Daoy (cell line): ENCODE measurements around the gene SEC23A. TPM values are rescaled to one million over a fixed set of nuclear protein-coding genes. Genes with fewer than 3 reads are reported as not detected.
"Not testable (repeated sequence)": the region's sequence is repeated elsewhere in the genome, so short reads cannot be mapped to it uniquely, and the experiment has no call there.

Experiments used
- DNase-seq: peaks from one replicate; pipeline ENCODE4 v3.0.0-alpha.2; 2015; ENCODE audit warnings: low read depth
- total RNA-seq: library from RNA; depleted of rRNA; stranded (reverse); fragments of >200 nt; shearing (Covaris generic); gene quantifications from 2 replicates; pipeline ENCODE4 v1.2.3, GENCODE V29; 2014; rRNA removed

The SEC23A gene
- total RNA-seq: 146 and 190 TPM in 2 replicates

DNA sequence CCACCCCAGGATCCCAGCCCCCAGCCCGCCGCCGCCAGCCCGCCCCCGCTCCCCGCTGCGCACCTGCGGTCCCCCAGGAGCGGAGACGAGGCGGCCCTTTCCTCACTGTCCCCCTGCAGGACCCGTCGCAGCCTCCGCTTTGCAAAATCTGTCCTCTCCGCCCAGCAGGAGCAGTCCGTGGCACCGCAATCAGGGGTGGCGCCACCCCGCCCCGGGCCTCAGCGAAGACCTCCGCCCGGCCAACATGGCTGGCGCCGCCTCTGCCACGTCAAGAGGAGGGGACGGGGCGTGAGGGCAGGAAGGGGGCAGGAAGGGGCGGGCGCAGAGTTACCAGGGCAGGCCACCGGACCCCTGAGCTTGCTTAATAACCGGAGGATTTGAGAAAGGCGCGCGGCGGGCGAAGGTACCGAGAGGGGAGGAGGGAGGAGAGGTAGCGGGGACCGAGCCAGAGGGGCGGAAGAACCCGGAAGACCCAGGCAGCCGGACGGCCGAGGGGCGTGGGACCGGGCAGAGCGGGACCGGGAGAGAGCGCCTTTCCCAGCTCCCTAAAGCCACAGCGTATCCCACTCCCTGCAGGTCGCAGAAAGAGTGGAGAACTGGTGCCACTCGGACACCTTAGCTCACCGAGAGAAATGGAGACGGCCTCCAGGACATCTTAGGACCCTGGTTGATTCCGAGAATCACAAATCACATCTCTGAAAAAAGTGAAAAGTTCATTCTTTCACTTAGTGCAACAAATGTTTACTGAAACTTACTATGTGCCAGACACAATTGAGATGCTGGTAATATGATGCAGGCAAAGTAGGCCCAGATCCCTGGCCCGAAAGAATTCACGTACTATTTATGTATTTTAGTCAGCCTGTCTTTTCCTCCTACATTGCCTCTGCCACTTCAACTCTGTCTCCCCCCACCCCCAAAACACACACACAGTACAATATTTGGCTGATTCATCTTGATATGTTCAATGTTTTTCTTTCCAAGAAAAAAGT, at the start of gene SEC23A:
Gene SEC23A, minus strand, starts transcription at position 267 of the 989 bp plus-strand sequence. CDS start 7,117 bp downstream, outside the sequence.
- DNase-seq: peak; percentile 95

GRCh38 chr14:39145266-39145966, 42.4 kb upstream of the SEC23A start:
- no peak for DNase-seq

DNA sequence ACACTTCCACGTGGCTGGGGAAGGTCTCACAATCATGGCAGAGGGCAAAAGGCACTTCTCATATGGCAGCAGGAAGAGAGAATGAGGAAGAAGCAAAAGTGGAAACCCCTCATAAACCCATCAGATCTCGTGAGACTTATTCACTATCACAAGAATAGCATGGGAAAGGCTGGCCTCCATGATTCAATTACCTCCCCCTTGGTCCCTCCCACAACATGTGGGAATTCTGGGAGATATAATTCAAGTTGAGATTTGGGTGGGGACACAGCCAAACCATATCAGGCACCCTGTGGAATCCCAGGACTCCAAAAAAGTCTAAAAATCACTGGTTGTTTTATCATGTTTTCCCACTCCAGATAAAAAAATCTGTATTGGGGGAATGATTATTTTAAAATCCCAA, 40.2 kb upstream of the SEC23A start:
- not testable (repeated sequence) for DNase-seq

GRCh38 chr14:39141623-39142022, 38.6 kb upstream of the SEC23A start:
- DNase-seq: not testable (repeated sequence)

DNA sequence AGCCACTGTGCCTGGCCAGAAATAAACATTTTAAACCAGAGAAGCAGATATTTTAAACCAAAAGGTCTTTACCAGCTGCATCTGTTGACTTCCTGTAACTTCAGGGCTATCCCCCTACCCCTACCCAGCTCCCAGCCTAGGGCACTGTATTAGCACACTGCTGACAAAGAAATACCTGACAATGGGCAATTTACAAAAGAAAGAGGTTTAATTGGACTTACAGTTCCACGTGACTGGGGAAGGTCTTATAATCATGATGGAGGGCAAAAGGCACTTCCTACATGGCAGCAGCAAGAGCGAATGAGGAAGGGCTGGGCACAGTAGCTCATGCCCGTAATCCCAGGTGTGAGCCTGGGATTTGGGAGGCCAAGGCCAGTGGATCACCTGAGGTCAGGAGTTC, 37.1 kb upstream of the SEC23A start:
- no peak for DNase-seq

GRCh38 chr14:39138440-39138839, 35.4 kb upstream of the SEC23A start:
- no peak for DNase-seq

- DNase-seq: not testable (repeated sequence)
Measured at GRCh38 chr14:39137835-39138234, 34.8 kb upstream of the SEC23A start.

DNA sequence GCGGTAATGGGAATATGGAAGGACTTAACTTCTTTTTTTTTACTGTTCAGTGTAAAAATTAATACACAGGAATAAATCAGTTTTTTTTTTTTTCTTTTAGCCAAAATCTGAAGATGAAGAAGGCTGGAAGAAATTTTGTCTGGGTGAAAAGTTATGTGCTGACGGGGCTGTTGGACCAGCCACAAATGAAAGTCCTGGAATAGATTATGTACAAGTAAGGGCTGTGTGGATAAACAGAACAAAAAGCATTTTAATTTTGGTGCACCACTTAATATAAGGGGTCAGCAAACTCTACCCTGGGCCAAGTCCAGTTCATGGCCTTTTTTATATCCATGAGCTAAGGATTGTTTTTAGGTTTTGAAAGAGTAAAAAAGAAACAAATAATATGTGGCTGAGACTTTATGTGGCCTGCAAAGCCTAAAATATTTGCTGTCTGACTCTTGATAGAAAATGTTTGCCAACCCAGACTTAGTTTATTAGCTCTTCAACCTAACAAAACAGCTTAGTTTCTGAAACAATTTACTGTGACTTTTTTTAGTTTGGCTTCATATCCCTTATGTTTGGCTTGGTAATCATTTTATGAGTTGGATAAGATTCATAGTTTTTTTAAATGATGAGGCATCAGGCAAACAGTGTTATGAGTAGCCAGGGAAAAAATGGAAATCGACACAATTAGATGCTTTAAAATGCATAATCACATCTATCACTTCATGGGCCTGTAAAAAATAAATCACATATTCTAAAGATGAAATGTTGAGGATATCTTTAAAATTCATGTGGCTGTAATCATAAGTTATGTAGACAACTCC, 19.5 kb upstream of the SEC23A start:
- DNase-seq: no peak

DNA sequence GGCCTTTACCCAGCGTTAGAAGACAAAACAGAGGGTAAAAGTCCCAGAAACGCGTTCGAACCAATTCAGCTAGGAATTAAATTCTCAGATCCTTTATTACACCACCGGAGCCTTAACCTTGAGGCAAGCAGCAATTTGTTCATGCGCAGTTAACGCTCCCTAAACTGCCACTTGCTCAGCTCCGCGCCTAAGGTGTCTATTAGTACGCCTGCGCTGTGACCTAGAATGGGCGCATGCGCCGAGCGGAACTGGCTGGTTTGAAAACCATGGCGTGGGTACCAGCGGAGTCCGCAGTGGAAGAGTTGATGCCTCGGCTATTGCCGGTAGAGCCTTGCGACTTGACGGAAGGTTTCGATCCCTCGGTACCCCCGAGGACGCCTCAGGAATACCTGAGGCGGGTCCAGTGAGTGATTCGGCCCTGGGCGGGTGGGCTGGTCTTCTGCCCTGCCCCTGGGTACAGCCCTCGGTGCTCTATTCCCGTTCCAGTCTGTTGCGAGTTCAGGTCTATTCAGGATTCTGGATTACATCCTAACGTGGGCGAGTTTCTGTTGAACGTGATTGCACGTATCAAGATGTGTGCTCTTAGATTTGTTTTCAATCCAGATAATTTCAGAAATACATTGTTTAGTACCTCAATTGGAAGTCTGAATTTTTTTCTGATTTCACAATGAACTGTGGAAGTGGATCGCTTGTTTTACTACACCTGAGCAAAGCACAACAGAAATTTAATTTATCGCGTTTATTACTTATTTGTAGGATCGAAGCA, 11.2 kb upstream of the SEC23A start, which contains the start of gene GEMIN2:
Gene GEMIN2, plus strand, starts transcription at position 251 of the 766 bp plus-strand sequence. Its CDS starts 16 bp downstream, at position 267.
- DNase-seq: peak; percentile 98

- DNase-seq: no peak
Measured at GRCh38 chr14:39113685-39114072, 10.6 kb upstream of the SEC23A start.

- DNase-seq: no peak
Measured at GRCh38 chr14:39109893-39110715, 7.1 kb upstream of the SEC23A start.

DNA sequence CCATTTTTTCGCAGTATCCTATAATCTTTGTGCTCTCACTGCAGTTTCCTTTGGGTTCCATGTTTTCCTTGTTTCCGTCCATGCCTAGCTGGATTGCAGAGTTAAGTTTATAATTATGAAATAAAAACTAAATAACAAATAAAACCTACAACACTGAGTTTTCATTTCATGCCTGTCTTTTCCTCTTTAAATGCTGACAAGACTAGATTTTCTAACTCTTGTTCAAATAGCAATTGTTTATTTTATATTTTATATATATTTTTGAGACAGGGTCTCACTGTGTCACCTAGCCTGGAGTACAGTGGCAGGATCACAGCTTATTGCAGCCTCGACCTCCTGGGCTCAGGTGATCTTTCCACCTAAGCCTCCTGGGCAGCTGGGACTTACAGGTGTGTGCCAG, 5.8 kb upstream of the SEC23A start:
- no peak for DNase-seq

- peak; percentile 17 for DNase-seq
Measured at GRCh38 chr14:39107591-39107996, 4.6 kb upstream of the SEC23A start.

DNA sequence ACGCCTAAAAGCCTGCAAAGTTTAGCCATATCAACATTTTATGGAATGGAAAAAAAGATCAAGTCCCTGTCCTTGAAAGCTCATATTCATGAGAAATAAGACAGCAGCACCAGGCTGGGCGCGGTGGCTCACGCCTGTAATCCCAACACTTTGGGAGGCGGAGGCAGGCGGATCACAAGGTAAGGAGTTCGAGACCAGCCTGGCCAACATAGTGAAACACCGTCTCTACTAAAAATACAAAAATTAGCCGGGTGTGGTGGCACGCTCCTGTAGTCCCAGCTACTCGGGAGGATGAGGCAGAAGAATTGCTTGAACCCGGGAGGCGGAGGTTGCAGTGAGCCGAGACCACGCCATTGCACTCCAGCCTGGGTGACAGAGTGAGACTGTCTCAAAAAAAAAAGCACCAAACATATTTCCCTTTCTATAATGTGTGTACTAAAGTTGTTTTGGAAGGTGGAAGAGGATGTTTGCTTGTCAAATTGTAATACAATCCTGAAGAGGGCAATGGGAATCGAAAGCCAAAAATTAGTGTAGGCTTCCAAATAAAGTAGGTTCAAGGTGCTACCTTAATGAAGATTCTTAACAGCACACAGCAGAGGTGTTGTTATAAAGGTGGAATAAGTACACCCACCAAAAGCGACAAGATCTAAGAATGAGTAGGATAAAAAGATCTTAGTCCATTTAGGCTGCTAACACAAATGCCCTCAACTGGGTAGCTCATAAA, 1.2 kb upstream of the SEC23A start:
- not testable (repeated sequence) for DNase-seq

GRCh38 chr14:39102265-39102968, 618 bp downstream of the SEC23A start:
- peak; percentile 46 for DNase-seq

- DNase-seq: no peak
Measured at GRCh38 chr14:39099748-39100147, 3.3 kb downstream of the SEC23A start.

- not testable (repeated sequence) for DNase-seq
Measured at GRCh38 chr14:39099215-39099614, 3.8 kb downstream of the SEC23A start.

DNA sequence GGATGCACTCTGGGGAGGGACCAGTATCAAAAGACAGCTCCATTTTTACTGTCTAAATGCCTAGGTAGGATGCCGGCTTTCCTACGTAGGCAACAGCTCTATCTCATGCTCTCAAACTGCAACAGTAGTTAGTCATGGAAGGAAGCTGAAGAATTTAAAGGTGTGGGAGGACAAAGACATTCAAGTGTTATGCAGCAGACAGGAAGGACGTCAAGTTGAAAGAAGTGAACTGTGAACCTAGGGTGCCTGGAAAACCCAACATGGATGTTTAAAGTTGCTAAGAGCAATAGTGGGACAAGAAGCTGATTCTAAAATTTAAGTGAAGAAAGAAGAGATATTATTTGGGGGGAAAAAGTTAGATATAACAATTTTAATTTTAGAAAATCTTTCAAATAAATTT, 5.9 kb downstream of the SEC23A start:
- DNase-seq: no peak

- DNase-seq: no peak
Measured at GRCh38 chr14:39094515-39094914, 8.5 kb downstream of the SEC23A start.
